Measurements from ENCODE around the gene HVCN1.
"Not testable (repeated sequence)": the region's sequence is repeated elsewhere in the genome, so short reads cannot be mapped to it uniquely, and the experiment has no call there.

Gene HVCN1

GRCh38 chr12:110669193-110669502, 19.8 kb downstream of the HVCN1 start:
- in situ Hi-C loops (cut with HindIII; ENCODE audit: low sequenced_read_pairs): no loop called here

- in situ Hi-C loops (cut with HindIII; ENCODE audit: low sequenced_read_pairs): no loop called here
Observed at GRCh38 chr12:110668480-110669192, 20.3 kb downstream of the HVCN1 start.

- in situ Hi-C loops (cut with HindIII; ENCODE audit: low sequenced_read_pairs): no loop called here
Observed at GRCh38 chr12:110667671-110668070, 21.2 kb downstream of the HVCN1 start.

GRCh38 chr12:110666892-110667291, 22.0 kb downstream of the HVCN1 start:
- in situ Hi-C loops (cut with HindIII; ENCODE audit: low sequenced_read_pairs): no loop called here

DNA sequence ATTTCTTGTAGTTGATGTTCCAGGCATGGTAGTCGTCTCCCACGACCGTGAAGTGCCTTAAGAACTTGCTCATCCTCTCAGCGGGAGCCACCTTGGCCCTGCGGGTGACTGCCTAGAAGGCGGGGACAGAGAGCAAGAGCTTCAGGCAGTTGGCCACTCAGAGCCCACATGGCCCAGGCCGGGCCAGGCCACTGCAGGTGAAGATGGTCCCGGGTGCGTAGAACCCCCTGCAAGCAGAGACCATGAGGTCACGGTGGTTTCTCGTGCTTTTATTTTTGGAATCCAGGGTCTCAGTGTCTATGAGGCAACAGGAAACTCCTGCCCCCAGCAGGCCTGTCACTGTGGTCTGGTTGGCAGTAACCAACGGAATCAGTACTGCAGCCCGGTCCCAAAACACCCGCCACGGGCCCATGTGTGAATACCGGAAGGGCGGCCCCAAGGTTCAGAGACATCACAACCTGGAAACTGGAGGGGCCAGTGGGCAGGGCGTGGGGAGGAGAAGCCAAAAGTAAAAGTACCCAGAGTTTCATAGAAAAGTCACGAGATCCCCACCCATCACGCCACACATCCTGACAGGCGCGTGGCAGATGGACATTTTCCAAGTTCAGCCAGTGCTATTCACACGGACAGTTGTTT, 27.5 kb downstream of the HVCN1 start:
- in situ Hi-C loops (cut with HindIII; ENCODE audit: low sequenced_read_pairs): no loop called here

- in situ Hi-C loops (cut with HindIII; ENCODE audit: low sequenced_read_pairs): no loop called here
Observed at GRCh38 chr12:110658878-110659277, 30.0 kb downstream of the HVCN1 start.

GRCh38 chr12:110658242-110658641, 30.7 kb downstream of the HVCN1 start:
- in situ Hi-C loops (cut with HindIII; ENCODE audit: low sequenced_read_pairs): no loop called here

DNA sequence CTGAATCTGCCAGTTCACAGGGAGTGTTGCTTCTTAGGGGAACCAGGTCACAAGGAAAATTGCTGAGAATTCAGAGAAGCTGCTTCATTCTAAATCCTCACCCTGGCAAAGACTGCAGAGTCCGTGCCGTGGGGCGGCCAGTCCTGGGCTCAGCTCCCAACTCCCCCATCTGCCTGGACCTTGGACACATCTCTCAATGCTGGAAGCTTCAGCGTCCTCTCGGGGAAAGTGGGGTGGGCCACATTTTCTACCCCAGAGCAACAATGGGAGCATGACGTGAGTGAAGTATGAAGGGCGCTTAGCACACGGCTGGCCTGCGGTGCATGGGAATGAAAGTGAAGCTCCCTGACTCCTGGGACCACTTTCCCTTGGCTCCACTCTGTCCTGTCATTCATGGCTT, 31.2 kb downstream of the HVCN1 start:
- in situ Hi-C loops (cut with HindIII; ENCODE audit: low sequenced_read_pairs): no loop called here

- in situ Hi-C loops (cut with HindIII; ENCODE audit: low sequenced_read_pairs): no loop called here
Observed at GRCh38 chr12:110656071-110656655, 32.8 kb downstream of the HVCN1 start.

DNA sequence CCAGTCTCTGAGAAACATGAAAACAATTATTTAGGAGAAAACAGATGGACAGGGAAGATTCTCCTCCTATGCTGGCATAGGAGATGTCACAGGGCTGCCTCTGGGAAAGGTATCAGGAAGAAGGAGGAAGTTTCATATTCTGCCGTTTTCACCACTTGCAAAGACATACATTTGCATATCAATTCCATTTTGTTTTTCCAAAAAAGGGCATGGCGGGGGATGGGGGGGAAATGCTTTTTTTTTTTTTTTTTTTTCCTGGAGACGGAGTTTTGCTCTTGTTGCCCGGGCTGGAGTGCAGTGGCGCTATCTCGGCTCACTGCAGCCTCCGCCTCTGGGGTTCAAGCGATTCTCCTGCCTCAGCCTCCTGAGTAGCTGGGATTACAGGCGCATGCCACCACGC, 34.7 kb downstream of the HVCN1 start:
- in situ Hi-C loops (cut with HindIII; ENCODE audit: low sequenced_read_pairs): not testable (repeated sequence)

DNA sequence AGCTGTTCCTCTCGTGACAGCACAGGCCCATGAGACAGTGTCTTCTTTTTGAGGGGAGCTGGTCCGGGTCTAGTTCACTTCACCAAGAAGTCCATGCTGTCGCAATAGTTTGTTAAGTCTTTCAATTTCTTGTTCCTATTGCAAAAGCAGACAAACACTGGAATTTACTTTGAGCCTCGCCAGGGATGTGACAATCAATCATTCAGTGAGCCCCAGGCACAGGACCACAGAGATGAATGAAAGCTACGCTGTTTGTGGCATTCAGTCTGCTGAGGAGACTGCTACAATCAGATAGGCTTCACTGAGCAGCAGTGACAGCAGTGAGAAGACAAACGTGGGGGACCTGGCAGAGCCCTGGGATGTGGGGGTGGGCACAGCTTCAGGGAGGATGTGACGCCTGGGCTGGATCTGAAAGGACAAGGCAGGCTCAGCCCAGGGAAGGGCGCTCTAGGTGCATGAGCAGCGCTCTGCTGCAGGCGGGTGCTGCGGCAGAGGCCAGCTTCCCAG, 39.5 kb downstream of the HVCN1 start:
- in situ Hi-C loops (cut with HindIII; ENCODE audit: low sequenced_read_pairs): no loop called here

DNA sequence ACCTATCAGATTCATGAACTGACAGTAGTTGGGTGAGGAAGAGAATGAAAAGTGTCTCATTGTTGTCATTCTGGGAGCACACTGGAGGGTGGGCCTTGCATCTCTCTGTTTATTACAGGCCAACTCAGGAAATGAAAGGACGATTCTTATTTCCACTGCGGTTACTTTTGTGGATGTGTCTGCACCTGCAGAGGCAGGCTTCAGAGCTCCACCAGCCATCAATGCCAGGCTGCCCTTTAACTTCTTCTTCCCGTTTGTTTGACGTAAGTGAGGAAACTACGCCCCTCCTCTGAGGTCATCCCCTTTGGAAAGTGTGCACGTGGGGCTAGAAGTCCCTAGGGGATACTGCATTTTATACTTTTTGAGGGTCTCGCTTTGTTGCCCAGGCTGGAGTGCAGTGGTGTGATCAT, 41.3 kb downstream of the HVCN1 start:
- in situ Hi-C loops (cut with HindIII; ENCODE audit: low sequenced_read_pairs): no loop called here

GRCh38 chr12:110641521-110641920, 47.4 kb downstream of the HVCN1 start:
- in situ Hi-C loops (cut with HindIII; ENCODE audit: low sequenced_read_pairs): no loop called here

DNA sequence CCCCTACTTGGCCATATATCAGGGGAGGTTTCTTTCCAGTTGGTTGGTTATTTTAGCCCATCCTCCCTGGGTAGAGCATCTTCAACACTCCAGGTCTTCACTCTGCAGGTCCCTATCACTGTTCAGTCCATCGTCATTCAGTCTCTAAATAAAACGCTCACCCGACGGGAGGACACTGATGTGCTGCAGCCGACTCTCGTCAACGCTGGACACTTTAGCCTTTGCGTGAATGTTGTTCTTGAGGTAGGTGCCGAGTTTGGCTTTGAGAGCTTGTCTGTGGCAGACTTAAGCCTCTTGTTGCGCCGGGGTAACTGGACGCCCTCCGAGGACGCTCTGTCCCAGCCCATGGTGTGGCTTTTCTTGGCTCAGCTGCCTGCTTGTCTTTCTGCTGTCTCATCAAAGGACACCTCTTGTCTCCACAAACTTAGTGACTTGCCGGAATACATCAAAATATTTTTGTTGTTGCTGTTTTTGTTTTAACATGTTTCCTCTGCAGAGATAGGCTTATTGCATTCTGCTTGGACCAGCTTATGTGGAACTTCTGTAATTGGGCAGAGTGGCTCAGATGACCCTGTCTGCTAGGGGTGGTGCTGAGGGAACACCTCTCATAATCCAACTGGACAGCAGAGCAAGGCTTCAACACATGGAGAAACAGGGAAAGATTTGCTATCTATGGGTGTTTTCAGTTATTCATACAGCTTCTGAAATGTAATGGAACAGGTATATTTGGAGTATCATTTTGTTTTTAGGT, 48.5 kb downstream of the HVCN1 start:
- in situ Hi-C loops (cut with HindIII; ENCODE audit: low sequenced_read_pairs): no loop called here

GRCh38 chr12:110639336-110640141, 49.4 kb downstream of the HVCN1 start:
- in situ Hi-C loops (cut with HindIII; ENCODE audit: low sequenced_read_pairs): no loop called here

DNA sequence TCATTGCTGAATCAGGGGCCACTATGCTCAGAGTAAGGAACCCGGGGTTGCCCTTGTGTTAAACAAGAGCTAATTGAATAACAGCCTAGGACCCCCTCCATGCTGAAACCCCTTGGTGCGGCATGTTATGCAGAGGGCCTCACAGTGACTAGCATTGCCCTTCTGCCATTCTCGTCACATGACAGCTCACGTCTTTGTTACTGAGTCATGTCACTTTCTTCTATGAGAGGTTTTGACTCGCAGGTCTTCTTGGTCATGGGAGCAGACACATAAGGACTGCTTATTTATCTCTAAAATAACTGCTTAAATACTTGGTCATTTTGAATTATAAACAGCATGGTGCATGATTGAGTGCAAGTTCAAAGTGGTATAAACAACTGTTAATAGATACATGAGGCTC, 50.1 kb downstream of the HVCN1 start:
- in situ Hi-C loops (cut with HindIII; ENCODE audit: low sequenced_read_pairs): no loop called here

DNA sequence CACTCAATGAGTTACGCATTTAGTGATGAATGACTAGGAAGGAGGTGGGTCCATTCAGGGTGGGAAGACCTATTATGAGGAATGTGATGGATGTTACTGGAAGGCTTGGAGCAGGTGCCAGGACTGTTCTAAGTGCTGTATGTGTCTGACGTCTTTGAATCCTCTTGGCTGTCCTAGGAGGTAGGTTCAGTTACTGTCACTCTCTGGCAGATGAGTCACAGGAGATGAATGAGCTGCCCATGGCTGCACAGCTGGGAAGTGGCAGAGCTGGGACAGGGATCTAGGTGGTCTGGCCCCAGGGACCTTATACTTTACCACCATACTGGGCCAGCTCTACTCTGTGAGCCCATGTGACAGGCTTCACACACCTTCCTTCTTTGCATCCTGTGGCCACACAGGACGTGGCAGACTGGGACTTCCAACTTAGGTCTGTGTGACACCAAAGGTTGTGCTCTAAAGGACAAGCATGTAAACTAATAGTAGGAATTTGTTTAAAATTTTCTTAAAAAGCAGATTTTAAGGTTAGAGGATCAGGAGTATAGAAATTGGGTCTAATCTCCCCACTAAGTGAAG, 51.0 kb downstream of the HVCN1 start:
- in situ Hi-C loops (cut with HindIII; ENCODE audit: low sequenced_read_pairs): no loop called here

GRCh38 chr12:110636516-110636915, 52.4 kb downstream of the HVCN1 start:
- in situ Hi-C loops (cut with HindIII; ENCODE audit: low sequenced_read_pairs): no loop called here

GRCh38 chr12:110635055-110635454, 53.9 kb downstream of the HVCN1 start:
- in situ Hi-C loops (cut with HindIII; ENCODE audit: low sequenced_read_pairs): no loop called here

- in situ Hi-C loops (cut with HindIII; ENCODE audit: low sequenced_read_pairs): loop anchor here (5.0 kb wide), 1 partner anchor 50 kb away; no protein-coding TSS in a partner anchor
Observed at GRCh38 chr12:110627500-110628195, 61.3 kb downstream of the HVCN1 start.

All from endothelial cell of hepatic sinusoid (primary cell).